ENCODE measurements around the gene RHBDD1. TPM values are rescaled to one million over a fixed set of nuclear protein-coding genes. Genes with fewer than 3 reads are reported as not detected.
"Not testable (repeated sequence)": the region's sequence is repeated elsewhere in the genome, so short reads cannot be mapped to it uniquely, and the experiment has no call there.

RHBDD1 gene
- polyA plus RNA-seq, 1 donor = 30.4 TPM

GRCh38 chr2:226798422-226799210 is 37.2 kb upstream of the RHBDD1 start:
- DNase-seq = no peak

GRCh38 chr2:226799211-226799975 is 36.5 kb upstream of the RHBDD1 start, which contains the start of gene IRS1:
IRS1 (minus strand) TSS chr2:226799820; CDS start chr2:226798738, 1,082 bp downstream.
- DNase-seq = peak; percentile 75

DNA sequence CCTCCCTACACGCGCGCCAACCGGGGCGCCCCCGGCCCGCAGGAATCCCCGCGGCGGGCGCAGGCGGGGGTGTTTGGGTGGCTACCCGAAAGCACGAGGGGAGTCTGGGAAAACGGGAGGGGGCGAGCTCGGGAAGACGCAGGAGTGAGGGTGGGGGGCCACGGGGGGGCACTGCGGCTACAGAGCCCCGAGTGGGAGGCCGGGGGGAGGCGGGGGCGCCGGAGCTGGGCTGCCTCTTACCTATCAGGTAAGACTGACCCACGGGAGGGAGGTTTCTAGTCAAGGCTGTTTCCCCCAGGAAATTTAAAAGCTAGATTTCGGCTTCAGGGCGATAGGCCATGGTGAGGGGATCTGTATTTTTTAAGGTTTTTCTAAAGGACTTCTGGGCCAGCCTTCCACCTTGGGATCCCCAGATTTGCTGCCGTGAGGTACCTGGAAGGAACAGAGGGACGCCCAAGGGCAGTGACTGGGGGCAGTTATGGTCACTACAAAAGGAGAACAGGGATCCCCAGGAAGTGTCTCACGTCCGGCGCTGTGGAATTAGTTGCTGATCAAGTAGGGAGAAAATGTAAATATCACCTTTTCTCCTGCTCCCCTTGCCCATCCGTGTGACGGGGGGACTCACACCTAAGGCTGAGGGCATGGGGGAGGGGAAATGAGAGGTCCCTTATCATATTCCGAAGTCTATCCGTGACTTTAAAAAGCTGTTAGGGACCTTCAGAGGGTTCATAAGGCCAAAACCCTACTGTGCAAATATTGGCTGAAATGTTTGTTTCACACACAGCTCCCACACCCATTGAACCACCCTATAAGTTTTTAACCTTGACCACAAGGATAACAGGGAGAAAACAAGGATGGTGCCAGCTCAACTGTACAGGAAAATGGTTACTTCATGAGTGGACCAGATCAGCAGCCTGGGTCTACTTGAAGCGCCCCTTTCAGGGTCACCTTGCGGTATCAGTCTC is 35.6 kb upstream of the RHBDD1 start:
- DNase-seq = no peak

DNA sequence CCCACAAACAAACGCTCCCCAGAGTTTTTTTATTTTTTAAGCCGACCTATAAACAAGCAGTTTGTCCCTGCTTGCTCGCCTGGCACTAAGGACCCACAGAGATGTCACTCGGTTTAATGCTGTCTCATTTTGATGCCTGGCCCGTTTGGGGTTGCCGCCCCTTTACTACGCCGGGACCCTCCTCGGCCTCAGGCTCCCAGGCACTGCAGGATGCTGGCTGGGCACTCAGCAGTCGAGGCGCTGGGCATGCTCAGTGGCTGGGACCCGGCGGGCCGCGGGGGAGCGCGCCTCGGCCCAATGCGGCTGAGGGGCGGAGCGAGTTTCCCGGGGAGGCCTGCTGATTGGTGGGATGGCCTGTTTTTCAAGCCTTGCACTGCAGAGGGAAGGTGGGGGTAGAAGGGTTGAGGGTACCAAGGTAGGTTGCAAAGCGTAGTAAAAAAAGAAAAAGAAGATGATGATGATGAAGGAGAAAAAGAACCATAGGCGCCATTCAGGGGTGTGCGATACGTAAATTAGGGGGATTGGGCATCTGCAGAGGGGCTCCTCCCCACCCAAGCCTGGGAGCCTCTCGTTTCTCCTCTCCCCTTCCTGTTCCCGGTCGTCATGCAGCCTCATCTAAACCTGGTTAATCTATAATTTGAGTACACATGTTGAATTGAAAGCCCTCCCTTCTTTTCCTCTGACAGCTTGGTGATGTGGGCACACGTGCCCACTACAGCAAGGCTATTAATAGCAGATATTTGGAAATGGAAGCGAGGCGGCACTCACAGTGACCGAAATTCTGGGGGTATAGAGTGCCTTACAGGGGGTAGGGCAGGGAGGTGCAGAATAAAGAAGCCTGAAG is 34.7 kb upstream of the RHBDD1 start:
- DNase-seq = peak; percentile 89

DNA sequence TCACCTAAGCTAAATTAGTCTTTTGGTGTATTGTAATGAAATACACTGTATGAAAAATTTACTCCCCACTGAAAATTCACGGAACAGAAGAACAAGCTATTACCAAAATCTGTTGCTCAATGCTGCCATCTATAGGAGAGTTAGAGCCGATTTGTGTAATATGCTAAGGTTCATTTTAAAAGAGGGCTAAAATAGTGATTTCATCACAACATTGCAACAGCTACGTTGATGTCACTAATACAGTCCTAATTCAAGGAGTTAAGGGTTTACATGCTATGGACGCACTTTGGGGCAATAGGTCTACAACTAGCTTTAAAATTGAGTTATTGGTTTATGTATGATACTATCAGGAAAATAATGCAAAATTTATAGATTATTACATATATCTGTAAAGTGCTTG is 33.3 kb upstream of the RHBDD1 start:
- DNase-seq = peak; percentile 81

DNA sequence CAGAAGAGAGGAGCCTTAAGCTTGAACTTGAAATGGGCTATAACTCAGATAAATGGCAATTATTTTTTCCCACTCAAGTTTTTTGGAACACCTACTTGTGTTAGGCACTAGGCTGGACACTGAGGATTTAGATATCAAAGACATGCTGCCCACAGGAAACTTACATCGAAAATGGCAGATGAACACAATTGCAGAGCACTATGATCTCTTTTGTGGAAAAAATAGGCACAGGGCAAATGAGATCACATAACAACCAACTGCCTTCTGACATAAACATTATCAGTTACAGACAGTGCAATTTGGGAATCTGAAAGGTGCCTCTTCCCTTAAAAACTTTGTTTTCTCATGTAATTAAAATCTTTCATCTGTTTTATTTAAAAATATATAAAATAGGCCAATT is 32.4 kb upstream of the RHBDD1 start:
- DNase-seq = no peak

GRCh38 chr2:226813148-226813701 is 22.6 kb upstream of the RHBDD1 start:
- no peak for DNase-seq

DNA sequence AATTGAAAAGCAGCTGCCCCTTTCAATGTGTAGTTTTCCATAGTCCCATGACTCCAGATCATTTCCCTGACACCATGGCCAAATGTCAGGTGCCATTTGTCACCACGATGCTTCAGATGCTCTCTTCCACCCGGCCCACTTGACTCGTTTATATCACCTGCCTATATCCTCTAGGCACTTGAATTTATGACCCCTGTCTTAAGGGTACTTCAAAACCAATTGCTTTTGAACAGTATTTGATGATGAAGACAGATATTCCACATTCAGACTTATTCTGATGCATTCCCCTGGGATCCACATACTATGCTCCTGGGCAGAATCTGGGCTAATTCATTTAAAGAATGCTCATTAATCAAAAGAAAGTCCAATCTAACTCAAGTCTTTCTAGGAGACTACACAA is 16.9 kb upstream of the RHBDD1 start:
- DNase-seq = no peak

DNA sequence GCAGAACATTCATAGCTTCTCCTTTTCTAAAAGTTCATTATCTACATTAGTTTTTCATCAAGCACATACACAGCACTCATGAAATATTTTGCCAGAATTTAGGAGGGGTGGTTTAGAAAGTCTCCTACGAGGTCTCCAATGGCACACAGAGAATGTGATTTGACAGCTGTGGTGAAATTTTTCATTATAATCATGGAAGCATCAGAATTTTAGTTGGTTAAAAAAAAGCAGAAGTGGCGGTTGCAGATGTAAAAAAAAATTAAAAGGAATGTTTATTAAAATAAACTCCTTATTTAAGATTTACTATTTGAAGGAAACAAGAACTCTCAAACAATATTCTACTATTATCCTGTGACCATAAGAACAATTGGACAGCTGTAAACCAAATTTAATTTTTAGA is 10.8 kb upstream of the RHBDD1 start:
- DNase-seq = no peak

DNA sequence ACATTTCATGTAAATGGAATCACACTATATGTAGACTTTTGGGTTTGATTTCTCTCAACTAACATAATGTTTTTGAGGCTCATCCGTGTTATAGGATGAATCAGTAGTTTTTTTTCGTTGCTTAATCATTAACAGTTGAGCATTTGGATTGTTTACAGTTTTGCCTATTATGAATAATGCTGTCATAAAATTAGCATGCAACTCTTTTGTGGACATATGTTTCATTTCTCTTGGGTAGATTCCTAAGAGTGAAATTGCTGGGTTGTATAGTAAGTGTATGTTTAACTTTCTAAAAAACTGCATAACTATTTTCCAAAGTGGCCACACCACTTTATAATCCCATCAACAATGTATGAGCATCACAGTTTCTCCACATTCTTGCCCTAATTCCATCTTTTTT is 7.7 kb upstream of the RHBDD1 start:
- DNase-seq = no peak

- DNase-seq = no peak
Observed at GRCh38 chr2:226829721-226830631, 5.9 kb upstream of the RHBDD1 start.

DNA sequence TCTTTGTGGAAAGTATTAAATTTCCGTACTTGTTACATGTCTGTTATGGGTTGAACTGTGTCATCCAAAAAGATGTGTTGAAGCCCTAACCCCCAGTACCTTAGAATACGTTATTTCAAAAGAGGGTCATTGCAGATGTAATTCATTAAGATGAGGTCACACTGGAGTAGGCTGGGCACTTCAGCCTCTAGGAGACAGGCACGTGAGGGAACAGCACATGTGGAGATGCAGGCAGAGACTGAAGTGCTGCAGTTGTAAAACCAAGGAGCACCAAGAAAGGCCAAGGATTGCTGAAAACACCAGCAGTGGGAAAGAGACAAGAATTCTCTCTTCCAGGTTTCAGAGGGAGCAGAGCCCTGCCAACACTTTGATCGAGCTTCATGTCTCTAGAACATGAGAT is 4.6 kb upstream of the RHBDD1 start:
- DNase-seq = no peak

- DNase-seq = no peak
Observed at GRCh38 chr2:226832061-226832460, 3.8 kb upstream of the RHBDD1 start.

- DNase-seq = not testable (repeated sequence)
Observed at GRCh38 chr2:226834880-226835279, 974 bp upstream of the RHBDD1 start.

- no peak for DNase-seq
Observed at GRCh38 chr2:226835420-226835795, 446 bp upstream of the RHBDD1 start.

DNA sequence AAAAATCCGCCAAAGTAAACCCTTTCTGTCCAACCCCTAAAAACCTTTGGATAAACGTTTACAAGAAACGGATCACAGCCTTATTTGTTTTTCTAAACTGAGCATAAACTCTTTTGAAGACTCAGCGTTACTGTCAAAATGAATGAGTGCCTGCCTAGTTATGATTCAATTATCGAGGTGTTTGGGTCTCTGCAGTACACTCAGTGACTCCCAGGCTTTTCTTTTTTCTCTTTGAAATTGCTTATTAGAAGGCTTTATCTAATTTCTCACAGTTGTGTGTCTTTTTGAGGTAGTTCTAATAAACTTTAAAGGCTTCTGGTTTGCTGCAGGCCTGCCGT is 663 bp downstream of the RHBDD1 start:
- no peak for DNase-seq

GRCh38 chr2:226837334-226837733 is 1.5 kb downstream of the RHBDD1 start:
- no peak for DNase-seq

- no peak for DNase-seq
Observed at GRCh38 chr2:226837787-226838603, 2.1 kb downstream of the RHBDD1 start.

GRCh38 chr2:226838722-226839121 is 2.9 kb downstream of the RHBDD1 start:
- DNase-seq = no peak

All from left kidney (tissue), 2 donors.